Measurements from ENCODE around the gene GGA1. TPM values are rescaled to one million over a fixed set of nuclear protein-coding genes. Genes with fewer than 3 reads are reported as not detected.

The GGA1 gene
- total and polyA plus RNA-seq, 12 donors: 22.9 to 39.7 (median 26.7) TPM

DNA sequence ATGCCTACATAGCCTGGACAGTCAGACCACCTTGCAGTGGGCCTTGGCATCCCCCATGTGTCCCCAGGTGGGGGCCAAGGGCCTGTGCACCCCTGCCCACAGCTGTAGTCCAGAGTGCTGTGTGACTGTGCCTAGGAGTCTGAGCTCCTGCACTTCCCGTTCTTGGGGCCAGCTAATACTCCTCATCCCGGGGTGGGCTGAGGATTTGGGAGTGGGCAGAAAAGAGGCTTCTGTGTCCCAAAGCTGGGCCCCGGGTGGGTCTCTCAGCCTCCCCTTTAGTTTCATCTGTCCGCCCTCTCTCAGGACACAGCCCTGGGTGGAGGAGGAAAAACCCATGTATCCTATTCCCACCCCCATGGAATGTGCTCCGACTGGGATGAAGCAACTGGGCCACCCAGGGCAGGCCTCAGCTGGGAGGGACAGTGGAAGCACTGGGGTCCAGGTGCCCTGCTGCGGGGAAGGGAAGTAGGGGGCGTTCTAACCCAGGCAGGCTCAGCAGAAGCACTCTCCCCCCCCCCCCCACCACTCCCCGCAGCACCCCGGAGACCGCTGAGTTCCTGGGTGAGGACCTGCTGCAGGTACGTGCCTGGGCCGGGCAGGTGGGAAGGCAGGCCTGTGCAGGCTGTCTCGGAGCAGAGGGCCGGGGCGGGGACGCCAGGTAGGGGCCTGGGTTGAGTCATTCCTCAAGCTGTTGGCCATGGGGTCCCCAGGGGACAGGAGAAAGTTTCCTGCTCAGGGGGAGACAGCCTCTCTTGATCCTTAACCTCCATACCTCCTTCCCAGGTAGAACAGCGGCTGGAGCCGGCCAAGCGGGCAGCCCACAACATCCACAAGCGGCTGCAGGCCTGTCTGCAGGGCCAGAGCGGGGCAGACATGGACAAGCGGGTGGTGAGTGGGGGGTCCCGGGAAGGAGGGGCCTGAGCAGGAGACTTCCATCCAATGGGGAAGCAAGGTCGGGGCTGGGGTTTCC lies 32.2 kb downstream of the GGA1 start:
- no peak for DNase-seq
- WGBS, 2 donors: 81 to 88% methylated on average over 24 of the region's 24 CpGs
- no peaks in the 10 kb centered on the region for H3K9me3 ChIP-seq

DNA sequence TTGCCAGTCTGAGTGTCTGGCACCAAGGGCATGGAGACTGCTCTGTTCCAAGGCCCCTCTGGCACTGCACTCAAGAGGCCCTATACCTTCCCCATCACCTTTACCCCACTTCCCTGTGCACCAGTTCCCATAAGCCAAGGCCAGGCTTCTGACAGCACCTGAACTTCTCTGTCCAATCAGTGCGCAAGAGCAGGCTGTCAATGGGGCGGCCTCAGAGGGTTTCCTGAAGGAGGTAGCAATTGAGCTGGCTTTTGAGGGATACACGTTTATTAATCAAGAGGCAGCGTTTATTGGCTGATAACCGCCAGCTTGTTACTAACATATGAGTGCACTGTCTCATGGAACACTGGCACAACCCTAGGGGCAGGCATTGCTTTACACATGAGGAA lies 32.9 kb downstream of the GGA1 start:
- 92 to 96% methylated on average over 5 of the region's 5 CpGs for WGBS, 2 donors
- H3K36me3 ChIP-seq: peaks cover 0 to 50% (median 0%) of the 10 kb centered on the region in 9 donors
- peaks cover 0 to 12% (median 0%) of the 10 kb centered on the region in 7 donors for H3K27me3 ChIP-seq
- intact Hi-C loops (cut with DNase I): loop anchor here in 8 of 10 donors (2.0 to 10.0 kb wide), 5 partner anchors 41 to 155 kb away; no protein-coding TSS in a partner anchor
- peaks cover 0 to 62% (median 22%) of the 10 kb centered on the region in 9 donors for H3K4me1 ChIP-seq
- no peaks in the 10 kb centered on the region for H3K9me3 ChIP-seq
- H3K4me3 ChIP-seq: no peak overlapping the region
- DNase-seq (no peak), ATAC-seq (no peak)
- H3K27ac ChIP-seq: peak overlapping the region in 1 of 10 donors; percentile 95
- TF ChIP-seq, protein P1, sequence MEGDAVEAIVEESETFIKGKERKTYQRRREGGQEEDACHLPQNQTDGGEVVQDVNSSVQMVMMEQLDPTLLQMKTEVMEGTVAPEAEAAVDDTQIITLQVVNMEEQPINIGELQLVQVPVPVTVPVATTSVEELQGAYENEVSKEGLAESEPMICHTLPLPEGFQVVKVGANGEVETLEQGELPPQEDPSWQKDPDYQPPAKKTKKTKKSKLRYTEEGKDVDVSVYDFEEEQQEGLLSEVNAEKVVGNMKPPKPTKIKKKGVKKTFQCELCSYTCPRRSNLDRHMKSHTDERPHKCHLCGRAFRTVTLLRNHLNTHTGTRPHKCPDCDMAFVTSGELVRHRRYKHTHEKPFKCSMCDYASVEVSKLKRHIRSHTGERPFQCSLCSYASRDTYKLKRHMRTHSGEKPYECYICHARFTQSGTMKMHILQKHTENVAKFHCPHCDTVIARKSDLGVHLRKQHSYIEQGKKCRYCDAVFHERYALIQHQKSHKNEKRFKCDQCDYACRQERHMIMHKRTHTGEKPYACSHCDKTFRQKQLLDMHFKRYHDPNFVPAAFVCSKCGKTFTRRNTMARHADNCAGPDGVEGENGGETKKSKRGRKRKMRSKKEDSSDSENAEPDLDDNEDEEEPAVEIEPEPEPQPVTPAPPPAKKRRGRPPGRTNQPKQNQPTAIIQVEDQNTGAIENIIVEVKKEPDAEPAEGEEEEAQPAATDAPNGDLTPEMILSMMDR (IDR thresholded peaks at IDR 0.05): no peak

More for the DNA sequence above, 32.2 kb downstream of the GGA1 start:
- Histone ChIP-seq H3K4me3 (peak overlapping the region in 7 of 10 donors; percentile 46 to 77 (median 59)), H3K27ac (peak overlapping the region in 2 of 10 donors; percentile 56 to 95), H3K27me3 (peaks cover 0 to 12% (median 0%) of the 10 kb centered on the region in 7 donors), H3K4me1 (peaks cover 0 to 69% (median 22%) of the 10 kb centered on the region in 9 donors), H3K36me3 (peaks cover 0 to 44% (median 0%) of the 10 kb centered on the region in 9 donors)
- intact Hi-C loops (cut with DNase I): loop anchor here in 8 of 10 donors (2.0 to 10.0 kb wide), 5 partner anchors 41 to 156 kb away; no protein-coding TSS in a partner anchor
- ATAC-seq: no peak
- TF ChIP-seq, protein P1 (IDR thresholded peaks at IDR 0.05): no peak

DNA sequence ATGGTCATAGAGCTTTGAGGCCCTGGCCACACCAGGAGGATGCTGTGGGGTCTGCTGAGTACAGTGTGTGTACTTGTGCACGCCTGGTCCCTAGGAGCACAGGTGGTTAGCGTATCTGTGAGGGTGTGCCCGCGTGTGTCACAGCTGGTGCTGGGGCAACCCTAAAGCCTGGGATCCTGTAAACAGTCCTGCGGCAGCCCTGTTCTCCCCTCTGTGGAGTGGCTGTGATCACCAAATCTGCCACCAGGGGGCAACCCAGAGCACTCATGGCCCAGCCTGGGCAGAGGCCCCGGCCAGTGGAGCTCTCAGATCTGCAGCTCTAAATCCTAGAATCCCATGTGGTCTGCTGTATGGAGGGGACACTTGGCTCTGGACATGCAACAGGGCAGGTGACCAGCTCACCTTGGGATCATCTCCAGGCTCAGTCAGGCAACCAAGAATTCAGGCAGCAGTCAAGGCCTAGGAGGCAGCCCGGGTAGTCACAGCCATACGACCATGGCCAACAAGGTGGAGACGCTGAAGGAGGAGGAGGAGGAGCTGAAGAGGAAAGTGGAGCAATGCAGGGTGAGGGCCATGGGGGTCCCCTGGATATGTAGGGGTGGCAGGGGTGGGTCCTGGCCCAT lies 34.7 kb downstream of the GGA1 start:
- DNase-seq (peak; percentile 86 to 90), ATAC-seq (peak; percentile 76 to 93 (median 86))
- Histone ChIP-seq H3K9me3 (no peaks in the 10 kb centered on the region), H3K4me3 (no peak overlapping the region), H3K27ac (no peak overlapping the region), H3K36me3 (peaks cover 0 to 68% (median 0%) of the 10 kb centered on the region in 9 donors), H3K27me3 (peaks cover 0 to 12% (median 0%) of the 10 kb centered on the region in 7 donors), H3K4me1 (peaks cover 0 to 44% (median 19%) of the 10 kb centered on the region in 9 donors)
- 35 to 37% methylated on average over 9 of the region's 9 CpGs for WGBS, 2 donors
- TF ChIP-seq, protein P1 (IDR thresholded peaks at IDR 0.05): peak; percentile 91 to 97 (median 95)
- intact Hi-C loops (cut with DNase I): loop anchor here (1.0 to 10.0 kb wide), 7 partner anchors 37 to 151 kb away; no protein-coding TSS in a partner anchor

GRCh38 chr22:37647317-37647716 lies 38.7 kb downstream of the GGA1 start:
- ATAC-seq (no peak), DNase-seq (no peak)
- Histone ChIP-seq H3K36me3 (peaks cover 0 to 98% (median 0%) of the 10 kb centered on the region in 9 donors), H3K27ac (no peak overlapping the region), H3K4me1 (peaks cover 0 to 14% (median 0%) of the 10 kb centered on the region in 9 donors), H3K9me3 (no peaks in the 10 kb centered on the region), H3K27me3 (no peaks in the 10 kb centered on the region), H3K4me3 (no peak overlapping the region)
- intact Hi-C loops (cut with DNase I): loop anchor here in 4 of 10 donors (10.0 kb wide), 2 partner anchors 77 to 147 kb away; no protein-coding TSS in a partner anchor
- TF ChIP-seq, protein P1 (IDR thresholded peaks at IDR 0.05): no peak
- WGBS, 2 donors: 93 to 99% methylated on average over 9 of the region's 9 CpGs
